Fibroblast of lung (primary cell): ENCODE results near the gene ZDHHC14.

Source experiments
- CTCF ChIP-seq, 2 donors: IDR thresholded peaks in 1 of 2; conservative IDR thresholded peaks in 1 of 2; 1 replicate in 1 of 2; 2 replicates in 1 of 2; pipeline ENCODE4 v1.5.1; 2011 to 2012; ENCODE audit warnings: low read length in 2 of 2, control low read depth in 1 of 2, inconsistent platforms in 1 of 2, low read depth in 1 of 2, mild to moderate bottlenecking in 1 of 2
- EZH2 ChIP-seq: IDR thresholded peaks from 2 replicates; pipeline ENCODE4 v1.5.1; 2012; ENCODE audit warnings: low read length, control low read depth, mild to moderate bottlenecking; ENCODE audit errors: missing control alignments

- TF ChIP-seq CTCF (conservative IDR thresholded peaks at IDR 0.05 in 1 of 2, IDR thresholded peaks at IDR 0.05 in 1 of 2; ENCODE audit: low read depth in 1 of 2, low read length in 2 of 2) (no peak), EZH2 (no peak)
These were observed 176.6 kb downstream of the ZDHHC14 start for GRCh38 chr6:157557559-157557958.
